Measurements from ENCODE around the gene HDAC4.
A peak's percentile ranks its signal among the peaks of the same experiment; 100 is the strongest.

The HDAC4 gene

GRCh38 chr2:239353692-239354091 is 47.1 kb downstream of the HDAC4 start:
- no peak for DNase-seq (ENCODE audit: low read depth, low spot score)

GRCh38 chr2:239351687-239352086 is 49.1 kb downstream of the HDAC4 start:
- no peak for DNase-seq (ENCODE audit: low read depth, low spot score)

DNA sequence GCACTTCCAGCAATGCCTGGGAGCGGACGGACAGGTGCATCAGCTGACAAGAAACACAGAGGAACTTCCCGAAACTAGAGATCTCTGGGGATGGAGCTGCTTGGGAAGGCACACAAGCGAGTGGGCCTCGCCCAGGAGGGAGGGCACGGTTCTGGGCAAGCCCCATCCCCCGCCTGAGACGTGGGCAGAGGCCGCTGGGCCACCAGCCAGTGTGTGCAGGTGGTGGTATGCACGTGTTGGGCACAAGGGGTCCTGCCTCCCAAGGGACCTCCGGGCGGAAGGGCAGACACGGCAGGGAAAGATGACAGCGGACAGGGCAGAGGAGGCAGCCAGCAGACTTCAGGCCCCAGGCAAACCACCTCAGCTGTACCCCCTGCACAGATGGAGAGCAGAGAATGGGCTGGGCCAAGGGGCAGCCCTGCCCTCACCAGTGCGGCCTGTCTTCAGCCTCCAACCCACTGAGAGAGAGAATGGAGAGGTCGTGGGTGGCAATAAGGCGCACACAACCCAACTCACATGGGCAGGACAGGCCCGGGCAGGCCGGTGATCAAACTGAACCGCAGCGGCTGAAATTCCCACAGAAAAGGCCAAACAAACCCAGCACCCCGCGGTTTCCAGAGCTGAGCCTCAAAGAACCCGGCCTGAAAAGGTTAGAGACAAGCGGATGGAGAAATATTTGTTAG is 51.2 kb downstream of the HDAC4 start:
- peak; percentile 27 for DNase-seq (ENCODE audit: low read depth, low spot score)

DNA sequence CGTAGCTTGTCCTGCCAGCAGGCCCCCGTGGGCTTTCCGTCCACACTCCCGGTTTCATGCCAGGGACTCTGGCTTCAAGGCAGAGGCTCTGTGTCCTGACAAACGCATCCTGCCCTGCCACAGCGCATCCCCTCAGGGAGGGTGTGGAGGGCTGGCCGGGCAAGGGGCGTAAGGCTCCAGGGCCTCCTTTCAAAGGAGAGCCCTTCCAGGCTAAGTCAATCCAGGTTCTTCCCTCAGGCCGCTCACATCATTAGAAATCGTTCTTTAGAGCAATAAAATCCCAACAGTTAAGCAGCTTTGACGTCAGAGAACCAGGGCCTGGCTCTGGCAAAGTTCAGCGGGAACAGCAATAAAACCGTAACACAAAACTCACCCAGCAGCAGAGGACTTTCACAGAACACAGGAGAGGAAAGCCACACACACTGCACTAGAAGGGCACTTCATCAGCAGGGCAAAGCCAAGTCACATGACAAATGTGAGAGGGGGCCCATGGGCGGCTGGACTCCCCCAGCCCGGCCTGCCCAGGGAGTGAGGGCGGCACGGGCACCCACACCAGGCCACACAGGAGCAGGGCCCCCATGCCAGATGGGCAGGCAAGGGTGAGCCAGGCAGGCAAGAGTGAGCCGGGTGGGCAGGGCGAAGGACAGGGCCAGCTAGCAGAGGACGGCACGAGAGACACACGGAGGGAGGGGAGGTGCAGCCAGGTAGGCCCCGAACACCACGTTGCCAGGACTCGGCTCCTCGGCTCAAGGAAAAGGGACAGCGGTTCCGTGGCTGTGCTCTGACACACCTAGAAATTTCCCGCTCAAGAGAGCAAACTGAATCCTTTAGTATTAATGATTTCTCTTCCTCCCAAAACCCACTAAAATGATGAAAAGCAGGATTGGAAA is 52.0 kb downstream of the HDAC4 start:
- DNase-seq (ENCODE audit: low read depth, low spot score) = no peak

- DNase-seq (ENCODE audit: low read depth, low spot score) = no peak
Observed at GRCh38 chr2:239346676-239347075, 54.1 kb downstream of the HDAC4 start.

DNA sequence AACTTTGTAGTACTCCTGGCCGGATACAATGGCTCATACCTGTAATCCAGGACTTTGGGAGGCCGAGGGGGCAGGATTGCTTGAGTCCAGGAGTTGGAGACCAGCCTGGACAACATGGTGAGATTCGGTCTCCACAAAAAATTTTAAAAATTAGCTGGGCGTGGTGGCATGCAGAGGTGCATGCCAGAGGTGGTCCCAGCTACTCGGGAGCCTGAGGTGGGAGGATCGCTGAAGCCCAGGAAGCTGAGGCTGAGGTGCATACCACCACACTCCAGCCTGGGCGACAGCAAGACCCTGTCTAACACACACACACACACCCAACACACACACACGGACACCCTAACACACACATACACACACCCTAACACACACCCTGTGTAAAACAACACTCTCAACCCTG is 55.6 kb downstream of the HDAC4 start:
- no peak for DNase-seq (ENCODE audit: low read depth, low spot score)

- no peak for DNase-seq (ENCODE audit: low read depth, low spot score)
Observed at GRCh38 chr2:239344857-239345216, 56.0 kb downstream of the HDAC4 start.

- DNase-seq (ENCODE audit: low read depth, low spot score) = no peak
Observed at GRCh38 chr2:239343946-239344856, 56.6 kb downstream of the HDAC4 start.

DNA sequence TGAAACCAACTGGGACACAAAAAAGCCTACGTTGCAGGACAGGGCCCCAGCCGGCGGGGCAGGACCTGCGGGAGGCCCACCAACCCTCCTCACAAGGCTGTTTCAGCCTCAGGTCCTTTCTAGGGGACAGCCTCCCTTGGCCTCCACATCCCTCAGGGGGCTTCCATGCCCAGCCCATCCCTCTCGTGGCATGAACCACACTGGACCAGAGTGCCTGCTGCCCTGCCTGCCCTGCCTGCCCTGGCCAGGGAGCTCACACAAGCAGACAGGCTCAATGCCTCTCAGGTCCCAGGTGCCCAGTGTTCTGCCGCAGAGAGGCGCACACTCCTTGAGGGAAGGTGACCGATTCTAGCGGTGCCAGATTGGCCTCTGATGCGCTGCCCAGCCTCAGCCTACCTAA is 57.4 kb downstream of the HDAC4 start:
- DNase-seq (ENCODE audit: low read depth, low spot score) = no peak

- no peak for DNase-seq (ENCODE audit: low read depth, low spot score)
Observed at GRCh38 chr2:239341840-239342239, 59.0 kb downstream of the HDAC4 start.

DNA sequence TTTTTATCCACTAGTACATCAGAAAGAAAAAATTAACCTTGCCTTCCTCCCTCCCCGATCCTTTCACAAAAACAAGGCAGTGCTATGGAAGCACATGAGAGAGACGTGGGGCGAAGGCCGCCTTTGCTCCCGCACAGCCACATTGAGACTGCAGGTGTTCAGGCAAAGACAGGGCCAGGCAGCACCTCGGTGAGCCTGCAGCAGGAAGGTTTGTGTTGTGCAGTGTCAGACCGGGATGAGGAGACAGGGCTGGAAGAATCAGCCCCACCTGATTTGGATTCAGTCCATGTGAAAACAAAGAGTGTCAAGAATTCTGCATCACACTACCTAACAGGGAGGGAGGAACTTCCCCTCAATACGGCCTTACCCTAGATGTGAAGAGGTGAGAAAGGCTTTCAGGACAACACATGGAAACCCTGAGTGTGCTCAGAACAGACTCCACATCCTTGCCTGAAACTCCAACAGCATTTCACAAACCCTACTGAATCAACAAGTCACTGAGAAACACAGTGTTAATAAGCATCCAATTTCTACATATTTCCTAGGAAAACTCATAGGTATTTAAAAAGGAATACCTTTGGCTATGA is 59.6 kb downstream of the HDAC4 start:
- DNase-seq (ENCODE audit: low read depth, low spot score) = no peak

- DNase-seq (ENCODE audit: low read depth, low spot score) = no peak
Observed at GRCh38 chr2:239339726-239340601, 60.9 kb downstream of the HDAC4 start.

- no peak for DNase-seq (ENCODE audit: low read depth, low spot score)
Observed at GRCh38 chr2:239339241-239339640, 61.6 kb downstream of the HDAC4 start.

- DNase-seq (ENCODE audit: low read depth, low spot score) = no peak
Observed at GRCh38 chr2:239337877-239338484, 62.8 kb downstream of the HDAC4 start.

DNA sequence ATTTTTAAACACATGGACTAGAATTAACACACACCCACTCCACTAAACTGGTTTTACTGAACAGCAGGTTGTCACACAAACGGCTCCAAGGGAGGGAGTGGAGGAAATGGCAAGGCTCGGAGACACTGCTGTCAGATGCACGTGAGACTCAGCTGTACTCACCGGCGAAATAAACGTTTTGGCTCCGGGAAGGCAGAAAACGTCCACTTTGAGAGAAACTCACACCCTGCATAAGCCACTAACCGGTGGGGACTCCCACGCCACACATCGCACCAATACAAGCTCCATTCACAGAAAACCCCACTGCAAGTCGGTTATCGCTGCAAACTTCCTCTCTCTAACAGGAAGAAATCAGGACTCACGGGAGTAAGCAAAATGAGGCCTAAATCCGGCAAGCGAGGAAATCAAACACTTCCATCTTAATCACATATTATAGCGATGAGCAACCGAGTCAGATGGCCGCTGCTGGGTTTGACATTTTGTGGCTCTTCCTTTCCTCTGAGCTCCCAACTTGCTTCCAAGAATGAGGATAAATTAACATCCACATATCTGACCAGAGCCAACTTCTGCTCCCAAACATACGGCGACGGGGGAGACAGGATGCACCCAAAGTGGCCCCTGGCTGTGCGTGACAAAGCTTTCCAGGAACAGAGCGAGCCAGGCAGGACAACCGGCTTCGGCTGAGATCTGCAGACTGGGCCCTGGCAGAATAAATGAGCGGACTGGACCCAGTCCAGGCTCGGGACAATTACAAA is 63.5 kb downstream of the HDAC4 start:
- no peak for DNase-seq (ENCODE audit: low read depth, low spot score)

- DNase-seq (ENCODE audit: low read depth, low spot score) = no peak
Observed at GRCh38 chr2:239331560-239331959, 69.3 kb downstream of the HDAC4 start.

DNA sequence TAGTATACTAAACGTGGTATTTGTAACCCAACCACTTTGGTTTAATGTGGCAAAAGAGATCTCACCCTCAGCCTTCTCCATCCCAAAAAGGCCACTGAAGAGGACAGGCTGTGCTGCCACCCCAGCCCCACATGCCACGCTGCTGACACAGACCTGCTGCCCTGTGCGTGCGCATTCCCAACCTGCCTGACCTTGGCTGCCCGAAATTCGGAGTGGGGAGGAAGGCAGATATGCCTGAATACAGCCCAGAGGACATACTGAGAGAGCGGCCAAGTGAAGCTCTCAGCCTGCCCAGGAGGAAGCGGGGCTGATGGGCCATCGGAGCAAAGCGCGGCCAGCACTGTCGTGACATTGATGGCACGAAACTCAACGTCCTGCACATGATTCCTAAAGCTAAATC is 70.0 kb downstream of the HDAC4 start:
- no peak for DNase-seq (ENCODE audit: low read depth, low spot score)

GRCh38 chr2:239329972-239330572 is 70.7 kb downstream of the HDAC4 start:
- DNase-seq (ENCODE audit: low read depth, low spot score) = no peak
